ENCODE data around the gene FLT4.
A peak's percentile ranks its signal among the peaks of the same experiment; 100 is the strongest.

FLT4 gene

GRCh38 chr5:180623844-180624243, 25.6 kb downstream of the FLT4 start:
- H3K36me3 Mint-ChIP-seq (ENCODE audit: low read depth): no peaks in the 10 kb centered on the region
- H3K4me3 Mint-ChIP-seq: no peak overlapping the region
- TF ChIP-seq CTCF (IDR thresholded peaks at IDR 0.05; ENCODE audit: unreplicated experiment in 3 of 3): no peak
- no peaks in the 10 kb centered on the region for H3K4me1 Mint-ChIP-seq
- H3K9me3 Mint-ChIP-seq: no peaks in the 10 kb centered on the region
- peaks cover 25% of the 10 kb centered on the region for H3K27me3 Mint-ChIP-seq (ENCODE audit: low read depth)
- H3K27ac Mint-ChIP-seq: no peak overlapping the region

- no peaks in the 10 kb centered on the region for H3K9me3 Mint-ChIP-seq
- TF ChIP-seq CTCF (IDR thresholded peaks at IDR 0.05; ENCODE audit: unreplicated experiment in 3 of 3): no peak
- peaks cover 1% of the 10 kb centered on the region for H3K4me1 Mint-ChIP-seq
- no peak overlapping the region for H3K27ac Mint-ChIP-seq
- H3K27me3 Mint-ChIP-seq (ENCODE audit: low read depth): peaks cover 27% of the 10 kb centered on the region
- H3K36me3 Mint-ChIP-seq (ENCODE audit: low read depth): no peaks in the 10 kb centered on the region
- no peak overlapping the region for H3K4me3 Mint-ChIP-seq
These were observed 26.0 kb downstream of the FLT4 start for GRCh38 chr5:180623411-180623834.

- Mint-ChIP-seq H3K36me3 (ENCODE audit: low read depth) (no peaks in the 10 kb centered on the region), H3K27ac (no peak overlapping the region), H3K9me3 (no peaks in the 10 kb centered on the region), H3K4me3 (no peak overlapping the region), H3K27me3 (ENCODE audit: low read depth) (peaks cover 30% of the 10 kb centered on the region), H3K4me1 (peaks cover 4% of the 10 kb centered on the region)
- TF ChIP-seq CTCF (IDR thresholded peaks at IDR 0.05; ENCODE audit: unreplicated experiment in 3 of 3): no peak
These were observed 26.5 kb downstream of the FLT4 start for GRCh38 chr5:180622910-180623309.

GRCh38 chr5:180621311-180621710, 28.1 kb downstream of the FLT4 start:
- peak overlapping the region in 1 of 3 experiments; percentile 28 for H3K4me3 Mint-ChIP-seq
- no peak for TF ChIP-seq CTCF (IDR thresholded peaks at IDR 0.05; ENCODE audit: unreplicated experiment in 3 of 3)
- H3K27ac Mint-ChIP-seq: no peak overlapping the region
- peaks cover 30% of the 10 kb centered on the region for H3K27me3 Mint-ChIP-seq (ENCODE audit: low read depth)
- no peaks in the 10 kb centered on the region for H3K9me3 Mint-ChIP-seq
- peaks cover 4% of the 10 kb centered on the region for H3K4me1 Mint-ChIP-seq
- no peaks in the 10 kb centered on the region for H3K36me3 Mint-ChIP-seq (ENCODE audit: low read depth)

GRCh38 chr5:180620014-180620413, 29.4 kb downstream of the FLT4 start:
- no peak for TF ChIP-seq CTCF (IDR thresholded peaks at IDR 0.05; ENCODE audit: unreplicated experiment in 3 of 3)
- no peak overlapping the region for H3K27ac Mint-ChIP-seq
- peaks cover 25% of the 10 kb centered on the region for H3K27me3 Mint-ChIP-seq (ENCODE audit: low read depth)
- H3K4me3 Mint-ChIP-seq: peak overlapping the region in 2 of 3 experiments; percentile 15 to 41
- no peaks in the 10 kb centered on the region for H3K36me3 Mint-ChIP-seq (ENCODE audit: low read depth)
- H3K9me3 Mint-ChIP-seq: no peaks in the 10 kb centered on the region
- peaks cover 4% of the 10 kb centered on the region for H3K4me1 Mint-ChIP-seq

GRCh38 chr5:180619563-180619915, 29.9 kb downstream of the FLT4 start:
- no peaks in the 10 kb centered on the region for H3K9me3 Mint-ChIP-seq
- peaks cover 4% of the 10 kb centered on the region for H3K4me1 Mint-ChIP-seq
- peaks cover 24% of the 10 kb centered on the region for H3K27me3 Mint-ChIP-seq (ENCODE audit: low read depth)

More at GRCh38 chr5:180619563-180619915, 29.9 kb downstream of the FLT4 start:
- no peak overlapping the region for H3K27ac Mint-ChIP-seq
- H3K4me3 Mint-ChIP-seq: peak overlapping the region in 2 of 3 experiments; percentile 41 to 72
- no peaks in the 10 kb centered on the region for H3K36me3 Mint-ChIP-seq (ENCODE audit: low read depth)
- no peak for TF ChIP-seq CTCF (IDR thresholded peaks at IDR 0.05; ENCODE audit: unreplicated experiment in 3 of 3)
